Suppressor macrophage treated with lipopolysaccharide for 4 hours (primary cell): ENCODE measurements around the gene AAMP.
A peak's percentile ranks its signal among the peaks of the same experiment; 100 is the strongest.

ENCODE experiments used
- DNase-seq: peaks from one replicate; pipeline ENCODE4 v3.0.0-alpha.2; 2020

Gene AAMP

GRCh38 chr2:218257390-218257981 is 12.5 kb downstream of the AAMP start:
- DNase-seq, result peak; percentile 89

GRCh38 chr2:218256612-218257350 is 13.2 kb downstream of the AAMP start:
- no peak for DNase-seq

GRCh38 chr2:218255446-218255845 is 14.5 kb downstream of the AAMP start:
- DNase-seq, result peak; percentile 76

- DNase-seq, result no peak
Measured at GRCh38 chr2:218253232-218253625, 16.7 kb downstream of the AAMP start.

- DNase-seq, result peak; percentile 69
Measured at GRCh38 chr2:218252509-218253231, 17.3 kb downstream of the AAMP start.

GRCh38 chr2:218249691-218250090 is 20.2 kb downstream of the AAMP start:
- DNase-seq, result no peak

- no peak for DNase-seq
Measured at GRCh38 chr2:218245214-218245613, 24.7 kb downstream of the AAMP start.

- DNase-seq, result no peak
Measured at GRCh38 chr2:218244665-218245064, 25.3 kb downstream of the AAMP start.

GRCh38 chr2:218244204-218244603 is 25.7 kb downstream of the AAMP start:
- DNase-seq, result no peak

- DNase-seq, result no peak
Measured at GRCh38 chr2:218238887-218239286, 31.1 kb downstream of the AAMP start.

- DNase-seq, result no peak
Measured at GRCh38 chr2:218236829-218237228, 33.1 kb downstream of the AAMP start.

GRCh38 chr2:218235017-218235416 is 34.9 kb downstream of the AAMP start:
- no peak for DNase-seq

- no peak for DNase-seq
Measured at GRCh38 chr2:218234521-218234920, 35.4 kb downstream of the AAMP start.

- no peak for DNase-seq
Measured at GRCh38 chr2:218233543-218233942, 36.4 kb downstream of the AAMP start.

- DNase-seq, result peak; percentile 55
Measured at GRCh38 chr2:218230882-218231281, 39.1 kb downstream of the AAMP start.

- no peak for DNase-seq
Measured at GRCh38 chr2:218229851-218230250, 40.1 kb downstream of the AAMP start.

- DNase-seq, result peak; percentile 88
Measured at GRCh38 chr2:218229239-218229638, 40.7 kb downstream of the AAMP start.

- peak; percentile 57 for DNase-seq
Measured at GRCh38 chr2:218228366-218229090, 41.4 kb downstream of the AAMP start.

GRCh38 chr2:218226903-218227302 is 43.0 kb downstream of the AAMP start:
- DNase-seq, result no peak

- peak; percentile 64 for DNase-seq
Measured at GRCh38 chr2:218224186-218224585, 45.8 kb downstream of the AAMP start.

GRCh38 chr2:218223046-218223445 is 46.9 kb downstream of the AAMP start:
- peak; percentile 42 for DNase-seq

- DNase-seq, result peak; percentile 40
Measured at GRCh38 chr2:218221000-218221399, 48.9 kb downstream of the AAMP start.

GRCh38 chr2:218219934-218220333 is 50.0 kb downstream of the AAMP start:
- no peak for DNase-seq
